C4-2B (cell line): ENCODE results near the gene ZNF219.

Experiments used
- CTCF ChIP-seq: fragments of 450-650 bp; conservative IDR thresholded peaks from 2 replicates; pipeline ENCODE4 v1.5.1; 2017; ENCODE audit warnings: mild to moderate bottlenecking
- ZFX ChIP-seq: fragments of 450-650 bp; IDR thresholded peaks from 2 replicates; pipeline ENCODE4 v1.6.1; 2017

- TF ChIP-seq CTCF, result no peak
- no peak for TF ChIP-seq ZFX
Measured at GRCh38 chr14:21042918-21043317, 55.5 kb downstream of the ZNF219 start.
